Stimulated activated CD8-positive, alpha-beta memory T cell treated with anti-CD3 and anti-CD28 coated beads, Interleukin-15, amount 100 ng/mL, for 48 hours (primary cell): Measurements from ENCODE around the gene CRY1.
A peak's percentile ranks its signal among the peaks of the same experiment; 100 is the strongest.
"Not testable (repeated sequence)": the region's sequence is repeated elsewhere in the genome, so short reads cannot be mapped to it uniquely, and the experiment has no call there.

Source experiments
- DNase-seq, 2 donors: peaks; one replicate each; pipeline ENCODE4 v3.0.0-alpha.2; 2020; ENCODE audit warnings: low read depth in 2 of 2

The CRY1 gene

GRCh38 chr12:107007411-107007810 lies 85.9 kb downstream of the CRY1 start:
- no peak for DNase-seq

GRCh38 chr12:107002665-107003064 lies 90.7 kb downstream of the CRY1 start:
- DNase-seq: not testable (repeated sequence)

- no peak for DNase-seq
Measured at GRCh38 chr12:106999446-106999845, 93.9 kb downstream of the CRY1 start.

GRCh38 chr12:106997916-106998315 lies 95.4 kb downstream of the CRY1 start:
- no peak for DNase-seq

GRCh38 chr12:106996102-106996501 lies 97.2 kb downstream of the CRY1 start:
- DNase-seq: not testable (repeated sequence)

GRCh38 chr12:106994579-106995220 lies 98.6 kb downstream of the CRY1 start:
- DNase-seq: no peak

GRCh38 chr12:106987846-106988245 lies 105.5 kb downstream of the CRY1 start:
- no peak for DNase-seq

GRCh38 chr12:106986625-106987389 lies 106.5 kb downstream of the CRY1 start, which contains the start of gene MTERF2:
Gene MTERF2 (minus strand): TSS chr12:106987146. CDS start chr12:106978714, 8,432 bp downstream.
- peak; percentile 70 to 74 for DNase-seq

GRCh38 chr12:106986135-106986534 lies 107.2 kb downstream of the CRY1 start:
- no peak for DNase-seq

- DNase-seq: no peak
Measured at GRCh38 chr12:106985479-106985878, 107.9 kb downstream of the CRY1 start.

- no peak for DNase-seq
Measured at GRCh38 chr12:106984588-106985137, 108.7 kb downstream of the CRY1 start.

GRCh38 chr12:106982229-106982628 lies 111.1 kb downstream of the CRY1 start:
- no peak for DNase-seq

- no peak for DNase-seq
Measured at GRCh38 chr12:106981788-106982187, 111.6 kb downstream of the CRY1 start.

GRCh38 chr12:106980944-106981343 lies 112.4 kb downstream of the CRY1 start:
- no peak for DNase-seq

GRCh38 chr12:106978035-106978800 lies 115.1 kb downstream of the CRY1 start:
- DNase-seq: no peak

- no peak for DNase-seq
Measured at GRCh38 chr12:106976668-106977067, 116.7 kb downstream of the CRY1 start.

GRCh38 chr12:106975993-106976658 lies 117.2 kb downstream of the CRY1 start:
- DNase-seq: no peak

GRCh38 chr12:106975098-106975497 lies 118.3 kb downstream of the CRY1 start:
- no peak for DNase-seq

GRCh38 chr12:106974511-106974910 lies 118.8 kb downstream of the CRY1 start:
- DNase-seq: no peak

- no peak for DNase-seq
Measured at GRCh38 chr12:106973545-106973944, 119.8 kb downstream of the CRY1 start.

- no peak for DNase-seq
Measured at GRCh38 chr12:106971065-106971464, 122.3 kb downstream of the CRY1 start.

GRCh38 chr12:106964526-106964925 lies 128.8 kb downstream of the CRY1 start:
- no peak for DNase-seq
